Measurements from ENCODE around the gene WWP2. TPM values are rescaled to one million over a fixed set of nuclear protein-coding genes. Genes with fewer than 3 reads are reported as not detected.
"Not testable (repeated sequence)": the region's sequence is repeated elsewhere in the genome, so short reads cannot be mapped to it uniquely, and the experiment has no call there.

WWP2 gene
- total RNA-seq, 2 donors from 2014 or later = 73.2 to 102 TPM

DNA sequence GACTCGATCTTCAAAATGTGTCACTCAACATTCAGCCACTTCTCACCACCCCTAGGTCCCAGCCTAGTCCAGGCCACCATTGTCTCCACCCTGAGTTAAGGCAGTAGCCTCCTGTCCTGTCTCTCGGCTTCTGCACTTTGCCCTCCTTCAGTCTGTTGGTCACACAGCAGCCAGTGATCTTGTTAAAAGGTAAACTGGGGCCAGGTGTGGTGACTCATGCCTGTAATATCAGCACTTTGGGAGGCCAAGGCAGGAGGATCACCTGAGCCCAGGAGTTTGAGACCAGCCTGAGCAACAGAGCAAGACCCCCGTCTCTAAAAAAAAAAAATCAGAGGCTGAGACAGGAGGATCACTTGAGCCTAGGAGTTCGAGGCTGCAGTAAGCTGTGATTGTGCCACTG is 25.8 kb downstream of the WWP2 start:
- Histone ChIP-seq H3K9me3 (no peaks in the 10 kb centered on the region), H3K36me3 (peaks cover 6% of the 10 kb centered on the region), H3K27ac (no peak overlapping the region), H3K4me3 (no peak overlapping the region), H3K27me3 (no peaks in the 10 kb centered on the region), H3K4me1 (no peaks in the 10 kb centered on the region), H3K9ac (ENCODE audit: low read depth in 2 of 2, low read length in 2 of 2) (no peak overlapping the region)
- intact Hi-C loops (cut with DNase I) = no loop called here
- peak; percentile 44 for DNase-seq
- TF ChIP-seq, protein P1, sequence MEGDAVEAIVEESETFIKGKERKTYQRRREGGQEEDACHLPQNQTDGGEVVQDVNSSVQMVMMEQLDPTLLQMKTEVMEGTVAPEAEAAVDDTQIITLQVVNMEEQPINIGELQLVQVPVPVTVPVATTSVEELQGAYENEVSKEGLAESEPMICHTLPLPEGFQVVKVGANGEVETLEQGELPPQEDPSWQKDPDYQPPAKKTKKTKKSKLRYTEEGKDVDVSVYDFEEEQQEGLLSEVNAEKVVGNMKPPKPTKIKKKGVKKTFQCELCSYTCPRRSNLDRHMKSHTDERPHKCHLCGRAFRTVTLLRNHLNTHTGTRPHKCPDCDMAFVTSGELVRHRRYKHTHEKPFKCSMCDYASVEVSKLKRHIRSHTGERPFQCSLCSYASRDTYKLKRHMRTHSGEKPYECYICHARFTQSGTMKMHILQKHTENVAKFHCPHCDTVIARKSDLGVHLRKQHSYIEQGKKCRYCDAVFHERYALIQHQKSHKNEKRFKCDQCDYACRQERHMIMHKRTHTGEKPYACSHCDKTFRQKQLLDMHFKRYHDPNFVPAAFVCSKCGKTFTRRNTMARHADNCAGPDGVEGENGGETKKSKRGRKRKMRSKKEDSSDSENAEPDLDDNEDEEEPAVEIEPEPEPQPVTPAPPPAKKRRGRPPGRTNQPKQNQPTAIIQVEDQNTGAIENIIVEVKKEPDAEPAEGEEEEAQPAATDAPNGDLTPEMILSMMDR (IDR thresholded peaks at IDR 0.05) = no peak

- H3K27ac ChIP-seq; H3K9ac ChIP-seq (ENCODE audit: low read depth in 2 of 2, low read length in 2 of 2); H3K9me3 ChIP-seq; H3K36me3 ChIP-seq; intact Hi-C loops (cut with DNase I); DNase-seq; H3K27me3 ChIP-seq; H3K4me3 ChIP-seq; H3K4me1 ChIP-seq: not testable (repeated sequence)
These were observed 29.3 kb downstream of the WWP2 start for GRCh38 chr16:69791391-69791847.

- DNase-seq = no peak
- Histone ChIP-seq H3K27ac (no peak overlapping the region), H3K36me3 (peaks cover 2% of the 10 kb centered on the region), H3K9me3 (no peaks in the 10 kb centered on the region), H3K4me3 (no peak overlapping the region), H3K4me1 (no peaks in the 10 kb centered on the region), H3K27me3 (no peaks in the 10 kb centered on the region), H3K9ac (ENCODE audit: low read depth in 2 of 2, low read length in 2 of 2) (no peak overlapping the region)
- intact Hi-C loops (cut with DNase I) = no loop called here
- TF ChIP-seq, protein P1 (IDR thresholded peaks at IDR 0.05) = no peak
These were observed 31.4 kb downstream of the WWP2 start for GRCh38 chr16:69793526-69793925.

- DNase-seq = no peak
These were observed 32.4 kb downstream of the WWP2 start for GRCh38 chr16:69794486-69794885.

DNA sequence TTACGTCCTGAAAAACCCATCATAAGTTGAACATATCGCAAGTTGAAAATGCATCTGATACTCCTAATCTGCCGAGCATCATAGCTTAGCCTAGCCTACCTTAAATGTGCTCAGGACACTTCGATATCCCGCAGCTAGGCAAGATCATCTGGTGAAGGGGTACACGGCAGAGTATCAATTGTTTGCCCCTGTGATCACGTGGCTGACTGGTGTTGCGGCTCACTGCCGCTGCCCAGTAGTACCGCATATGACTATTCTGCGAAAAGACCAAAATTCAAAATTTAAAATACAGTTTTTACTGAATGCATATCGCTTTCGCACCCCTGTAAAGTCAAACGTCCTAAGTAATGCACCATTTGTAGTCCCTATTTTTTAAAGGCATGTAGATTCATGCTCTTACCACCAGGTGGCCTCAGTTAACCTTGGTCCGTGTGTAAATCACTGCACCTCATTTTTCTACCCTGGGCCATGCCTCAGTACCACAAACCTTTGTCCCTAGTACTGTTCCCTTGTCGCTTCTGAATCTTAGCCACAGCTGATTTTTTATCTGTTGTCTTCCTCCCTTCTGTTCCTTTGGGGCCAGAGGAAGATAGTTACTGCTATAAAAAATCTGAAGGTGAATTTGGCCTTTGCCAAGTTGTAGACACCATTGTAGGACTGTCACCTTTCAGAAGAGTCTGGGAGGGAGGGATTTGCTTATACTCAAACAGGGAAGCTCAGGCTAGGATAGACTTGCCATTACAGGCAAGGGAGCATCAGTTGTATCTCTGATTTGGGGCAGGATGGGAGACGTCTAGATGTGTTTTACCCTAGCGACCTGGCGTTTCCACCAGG is 34.4 kb downstream of the WWP2 start:
- H3K36me3 ChIP-seq = peaks cover 11% of the 10 kb centered on the region
- intact Hi-C loops (cut with DNase I) = loop anchor here (2.0 kb wide), 1 partner anchor 134 kb away; no protein-coding TSS in a partner anchor
- TF ChIP-seq, protein P1 (IDR thresholded peaks at IDR 0.05) = peak; percentile 86
- peak; percentile 47 for DNase-seq
- H3K9ac ChIP-seq (ENCODE audit: low read depth in 2 of 2, low read length in 2 of 2) = no peak overlapping the region
- H3K27me3 ChIP-seq = no peaks in the 10 kb centered on the region
- no peak overlapping the region for H3K4me3 ChIP-seq
- H3K9me3 ChIP-seq = no peaks in the 10 kb centered on the region
- no peaks in the 10 kb centered on the region for H3K4me1 ChIP-seq
- H3K27ac ChIP-seq = no peak overlapping the region

More at GRCh38 chr16:69794486-69794885, 32.4 kb downstream of the WWP2 start:
- Histone ChIP-seq H3K36me3 (peaks cover 5% of the 10 kb centered on the region), H3K27ac (no peak overlapping the region), H3K4me1 (no peaks in the 10 kb centered on the region), H3K4me3 (no peak overlapping the region), H3K9me3 (no peaks in the 10 kb centered on the region), H3K9ac (ENCODE audit: low read depth in 2 of 2, low read length in 2 of 2) (no peak overlapping the region), H3K27me3 (no peaks in the 10 kb centered on the region)
- TF ChIP-seq, protein P1 (IDR thresholded peaks at IDR 0.05) = no peak
- intact Hi-C loops (cut with DNase I) = no loop called here

GRCh38 chr16:69798466-69798865 is 36.3 kb downstream of the WWP2 start:
- intact Hi-C loops (cut with DNase I) = no loop called here
- no peak for DNase-seq

More at GRCh38 chr16:69798466-69798865, 36.3 kb downstream of the WWP2 start:
- Histone ChIP-seq H3K4me3 (no peak overlapping the region), H3K36me3 (peaks cover 11% of the 10 kb centered on the region), H3K27ac (no peak overlapping the region), H3K9me3 (no peaks in the 10 kb centered on the region), H3K4me1 (no peaks in the 10 kb centered on the region), H3K9ac (ENCODE audit: low read depth in 2 of 2, low read length in 2 of 2) (no peak overlapping the region), H3K27me3 (no peaks in the 10 kb centered on the region)
- TF ChIP-seq, protein P1 (IDR thresholded peaks at IDR 0.05) = no peak
